SK-N-SH treated with all-trans-retinoic acid at 6 μM for 48 hours (cell line): ENCODE results near the gene PGM1.
"Not testable (repeated sequence)": the region's sequence is repeated elsewhere in the genome, so short reads cannot be mapped to it uniquely, and the experiment has no call there.

Experiments
- CREB5 ChIP-seq: fragments of 250-450 bp; sonication (Bioruptor Pico); IDR thresholded peaks from 2 replicates; pipeline ENCODE4 v1.5.1; 2020; ENCODE audit warnings: low read depth, mild to moderate bottlenecking, moderate library complexity
- CSRNP3 ChIP-seq: fragments of 250-450 bp; sonication (Bioruptor Pico); IDR thresholded peaks from 2 replicates; pipeline ENCODE4 v1.5.1; 2021; ENCODE audit warnings: mild to moderate bottlenecking, moderate library complexity
- ISL1 ChIP-seq: fragments of 250-450 bp; sonication (Bioruptor Pico); IDR thresholded peaks from 2 replicates; pipeline ENCODE4 v2.1.2; 2022; ENCODE audit warnings: mild to moderate bottlenecking, moderate library complexity

- TF ChIP-seq CREB5, ISL1, CSRNP3 (CRISPR knock-in tag): not testable (repeated sequence)
Observed at GRCh38 chr1:63586326-63586725, 6.9 kb upstream of the PGM1 start.
